DOHH2 (cell line): ENCODE results near the gene PRDM16.

ENCODE experiments used
- H3F3A ChIP-seq: fragments of 200-600 bp; sonication (generic), shearing (Covaris generic); 2 replicates; pipeline ENCODE4 v1.6.0; 2016; ENCODE audit warnings: antibody characterized with exemption, mild to moderate bottlenecking; ENCODE audit not compliant: control insufficient read depth, insufficient read depth
- H3K27ac ChIP-seq: fragments of 200-600 bp; sonication (generic); 2 replicates; pipeline ENCODE4 v1.5.1; 2014; ENCODE audit warnings: low read depth, mild to moderate bottlenecking, low read length, moderate library complexity
- H3K27me3 ChIP-seq: fragments of 200-600 bp; sonication (generic); 2 replicates; pipeline ENCODE4 v1.6.1; 2014; ENCODE audit warnings: mild to moderate bottlenecking, low read length, mixed read lengths; ENCODE audit not compliant: control insufficient read depth
- H3K36me3 ChIP-seq: fragments of 200-600 bp; sonication (generic); 2 replicates; pipeline ENCODE4 v1.6.1; 2014; ENCODE audit warnings: mild to moderate bottlenecking, low read length, moderate library complexity, mixed read lengths; ENCODE audit not compliant: control insufficient read depth
- H3K4me1 ChIP-seq: fragments of 200-600 bp; sonication (generic); 2 replicates; pipeline ENCODE4 v1.6.1; 2014; ENCODE audit warnings: mild to moderate bottlenecking, low read length, mixed read lengths; ENCODE audit not compliant: control insufficient read depth
- H3K4me2 ChIP-seq: fragments of 200-600 bp; sonication (generic); 2 replicates; pipeline ENCODE4 v1.6.0; 2014; ENCODE audit warnings: mild to moderate bottlenecking, low read length, moderate library complexity
- H3K4me3 ChIP-seq: fragments of 200-600 bp; sonication (generic); 2 replicates; pipeline ENCODE4 v1.5.1; 2014; ENCODE audit warnings: mild to moderate bottlenecking, low read length, mixed read lengths
- H3K79me2 ChIP-seq: fragments of 200-600 bp; sonication (generic); 2 replicates; pipeline ENCODE4 v1.6.1; 2014; ENCODE audit warnings: mild to moderate bottlenecking, low read length, mixed read lengths; ENCODE audit not compliant: control insufficient read depth
- H3K9me2 ChIP-seq: fragments of 200-600 bp; sonication (generic); replicated peaks from 2 replicates; pipeline ENCODE4 v1.6.1; 2014; ENCODE audit warnings: mild to moderate bottlenecking, low read length, mixed read lengths; ENCODE audit not compliant: control insufficient read depth
- H3K9me3 ChIP-seq: fragments of 200-600 bp; sonication (generic); 2 replicates; pipeline ENCODE4 v1.6.1; 2014; ENCODE audit warnings: antibody characterized with exemption, low read length, mixed read lengths; ENCODE audit not compliant: control insufficient read depth, insufficient read depth
- H4K20me1 ChIP-seq: fragments of 200-600 bp; sonication (generic); 2 replicates; pipeline ENCODE4 v1.6.0; 2014; ENCODE audit warnings: low read depth, mild to moderate bottlenecking, antibody characterized with exemption, low read length, moderate library complexity; ENCODE audit not compliant: control insufficient read depth, insufficient read depth
- CTCF ChIP-seq: fragments of 200-600 bp; sonication (generic); IDR thresholded peaks from one replicate; pipeline ENCODE4 v1.5.1; 2014; ENCODE audit warnings: antibody characterized with exemption, mild to moderate bottlenecking, low read depth, low read length; ENCODE audit not compliant: poor library complexity, severe bottlenecking
- EZH2phosphoT487 ChIP-seq: fragments of 200-600 bp; sonication (generic); IDR thresholded peaks from 2 replicates; pipeline ENCODE4 v1.6.1; 2017; ENCODE audit warnings: borderline replicate concordance, mild to moderate bottlenecking, antibody characterized with exemption, low read length, moderate library complexity, mixed read lengths

PRDM16 gene

DNA sequence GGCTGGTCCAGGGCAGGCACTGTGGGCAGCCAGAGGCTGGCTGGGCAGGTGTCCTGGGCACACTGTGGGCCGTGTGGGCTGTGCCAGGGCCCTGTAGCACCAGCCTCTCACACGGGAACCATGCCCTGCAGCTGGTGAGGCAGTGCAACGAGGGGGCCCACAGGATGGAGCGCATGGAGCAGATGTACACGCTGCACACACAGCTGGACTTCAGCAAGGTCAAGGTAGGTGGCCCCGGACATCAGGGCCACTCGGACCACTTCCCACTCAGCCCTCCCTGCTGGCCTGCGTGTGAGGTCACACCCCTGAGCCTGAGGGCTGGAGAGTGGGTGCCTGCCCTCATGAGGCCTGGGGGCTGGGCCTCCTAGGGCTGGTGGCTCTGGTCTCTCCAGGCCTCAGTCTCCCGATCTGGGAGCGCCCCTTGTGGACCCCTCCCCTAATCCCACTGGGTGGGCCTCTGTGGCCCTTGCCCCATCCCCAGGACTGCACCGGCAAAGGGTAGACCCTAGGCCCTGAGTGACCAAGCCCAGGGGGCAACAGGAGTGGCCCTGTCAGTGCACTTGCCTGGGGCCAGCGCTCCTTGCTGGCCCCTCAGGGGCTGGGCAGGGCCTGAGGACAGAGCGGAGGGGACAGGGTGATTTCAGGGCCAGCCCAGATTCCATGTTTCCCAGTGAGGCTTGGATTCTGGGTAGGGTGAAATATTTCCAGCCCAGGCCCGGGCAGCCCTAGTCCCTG is 407.0 kb downstream of the PRDM16 start:
- Histone ChIP-seq H3K9me3 (no peaks in the 10 kb centered on the region), H3K4me1 (no peaks in the 10 kb centered on the region), H3K27me3 (no peaks in the 10 kb centered on the region), H3K36me3 (no peaks in the 10 kb centered on the region), H3K9me2 (no peaks in the 10 kb centered on the region), H3K27ac (no peak overlapping the region), H3F3A (no peaks in the 10 kb centered on the region), H3K4me2 (no peak overlapping the region), H3K79me2 (no peaks in the 10 kb centered on the region), H3K4me3 (no peak overlapping the region), H4K20me1 (no peaks in the 10 kb centered on the region)
- TF ChIP-seq EZH2phosphoT487 = no peak
- TF ChIP-seq CTCF = no peak

DNA sequence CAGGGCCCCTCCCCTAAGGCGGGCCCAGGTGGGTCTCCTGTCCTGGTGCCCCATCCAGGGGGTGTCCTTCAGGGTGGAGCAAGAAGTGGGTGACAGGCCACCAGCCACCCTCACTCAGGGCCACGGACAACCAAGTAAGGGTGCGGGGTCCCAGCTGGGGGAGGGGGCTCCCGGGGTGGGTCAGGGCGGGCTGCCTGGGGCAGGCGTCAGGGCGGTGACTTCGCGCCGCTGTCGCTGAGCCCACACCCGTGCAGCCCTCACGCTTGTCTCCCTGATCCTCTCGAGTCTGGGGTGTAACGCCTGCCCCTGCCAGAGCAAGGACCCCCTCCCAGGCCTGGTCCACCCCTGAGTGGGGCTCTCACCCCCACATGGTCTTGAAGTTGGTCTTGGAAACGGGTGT is 407.7 kb downstream of the PRDM16 start:
- Histone ChIP-seq H3K27me3 (no peaks in the 10 kb centered on the region), H3K9me3 (no peaks in the 10 kb centered on the region), H3K4me3 (no peak overlapping the region), H3K4me2 (no peak overlapping the region), H3F3A (no peaks in the 10 kb centered on the region), H3K27ac (no peak overlapping the region), H4K20me1 (no peaks in the 10 kb centered on the region), H3K4me1 (no peaks in the 10 kb centered on the region), H3K9me2 (no peaks in the 10 kb centered on the region), H3K36me3 (no peaks in the 10 kb centered on the region), H3K79me2 (no peaks in the 10 kb centered on the region)
- TF ChIP-seq EZH2phosphoT487 (no peak), CTCF (no peak)

DNA sequence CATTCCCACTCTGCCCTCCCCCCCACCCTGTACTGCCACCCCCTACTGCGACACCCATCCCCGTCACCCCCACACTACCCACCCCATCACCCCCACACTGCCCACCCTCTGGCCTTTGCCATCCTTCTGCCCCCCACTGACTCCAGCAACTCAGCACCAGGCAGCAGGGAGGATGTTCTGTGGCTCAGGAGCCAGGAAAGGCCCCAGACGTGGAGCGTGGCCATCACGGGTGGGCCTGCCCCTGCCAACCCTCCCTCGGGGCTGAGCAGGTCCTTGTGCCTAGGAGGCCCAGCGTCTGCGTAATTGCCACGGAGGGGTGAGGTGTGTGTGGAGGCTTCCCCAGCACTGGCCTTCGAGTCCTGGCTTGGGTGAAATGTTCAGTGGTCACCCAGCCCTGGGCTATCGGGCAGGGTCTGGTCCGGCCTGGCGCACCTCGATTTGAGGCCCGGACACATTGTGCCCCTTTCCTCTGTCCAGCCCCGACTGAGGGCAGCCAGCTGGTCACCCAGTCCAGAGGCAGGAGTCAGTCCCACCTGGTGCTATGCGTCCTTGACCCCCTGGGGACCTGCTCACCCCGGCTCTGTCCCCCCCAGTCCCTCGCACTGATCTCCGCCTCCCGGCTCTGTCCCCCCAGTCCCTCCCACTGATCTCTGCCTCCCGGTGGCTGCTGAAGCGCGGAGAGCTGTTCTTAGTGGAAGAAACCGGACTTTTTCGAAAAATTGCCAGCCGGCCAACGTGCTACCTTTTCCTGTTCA is 408.4 kb downstream of the PRDM16 start:
- no peaks in the 10 kb centered on the region for H3K4me1 ChIP-seq
- H3K4me2 ChIP-seq = no peak overlapping the region
- no peaks in the 10 kb centered on the region for H3K36me3 ChIP-seq
- H3F3A ChIP-seq = no peaks in the 10 kb centered on the region
- no peaks in the 10 kb centered on the region for H3K9me2 ChIP-seq
- H3K27me3 ChIP-seq = no peaks in the 10 kb centered on the region
- TF ChIP-seq EZH2phosphoT487 (no peak), CTCF (no peak)
- no peak overlapping the region for H3K27ac ChIP-seq
- H4K20me1 ChIP-seq = no peaks in the 10 kb centered on the region
- no peaks in the 10 kb centered on the region for H3K9me3 ChIP-seq
- no peak overlapping the region for H3K4me3 ChIP-seq
- no peaks in the 10 kb centered on the region for H3K79me2 ChIP-seq
